Pancreas (tissue), 10 donors: ENCODE data around the gene CEP41. TPM values are rescaled to one million over a fixed set of nuclear protein-coding genes. Genes with fewer than 3 reads are reported as not detected.

Source experiments
- ATAC-seq, 4 donors: fragments of 200-7000 bp; cut with Tn5 transposase; one replicate each; pipeline versions ENCODE4 v1.8.0 to v1.9.1; 2020; ENCODE audit warnings: mild to moderate bottlenecking in 4 of 4, moderate library complexity in 4 of 4
- DNase-seq, 6 donors: peaks; one replicate each; pipeline ENCODE4 v3.0.0-alpha.2; 2020
- FAIRE-seq: peaks from 2 replicates; lab custom pipeline; 2012; peaks lifted over from hg19 to GRCh38; lab: Jason Lieb, UNC
- H3K27ac ChIP-seq, 4 donors: fragments of 200-600 bp; sonication (generic); 1 replicate in 3 of 4; 2 replicates in 1 of 4; pipeline versions ENCODE4 v1.5.0 to v1.8.0; 2020
- H3K27me3 ChIP-seq, 4 donors: fragments of 200-600 bp; one replicate each; pipeline ENCODE4 v1.8.0; 2021
- H3K36me3 ChIP-seq, 3 donors: fragments of 200-600 bp; sonication (generic) in 1 of 3; one replicate each; pipeline versions ENCODE4 v1.5.0 to v1.8.0; 2020 to 2021
- H3K4me1 ChIP-seq, 3 donors: fragments of 200-600 bp; one replicate each; pipeline ENCODE4 v1.8.0; 2021
- H3K4me3 ChIP-seq, 4 donors: fragments of 200-600 bp; sonication (generic) in 2 of 4; one replicate each; pipeline versions ENCODE4 v1.5.0 to v1.8.0; 2020 to 2021
- H3K9me3 ChIP-seq, 4 donors: fragments of 200-600 bp; one replicate each; pipeline ENCODE4 v1.8.0; 2021
- CTCF ChIP-seq, 4 donors: fragments of 200-600 bp; sonication (generic) in 3 of 4; IDR thresholded peaks; one replicate each; pipeline versions ENCODE4 v1.5.0 to v1.8.0; 2021; ENCODE audit warnings: antibody characterized with exemption in 4 of 4
- WGBS, 2 donors: extraction: QIAGEN DNeasy Blood & Tissue Kit; methylation state at CpG; one replicate each; pipeline ENCODE4 v1.1.7; 2013; 5-methylcytosine and 5-hydroxymethylcytosine counted together
- intact Hi-C, 3 donors: fragments of 100-400 bp; cut with DNase I; formaldehyde crosslinking; loops; one replicate each; pipeline versions ENCODE4 v1.11.1 to v1.14.2; 2022
- polyA plus RNA-seq, 2 donors: library from polyadenylated mRNA; stranded (reverse); fragments of 200-250 nt; gene quantifications; one replicate each; pipeline ENCODE4 v1.2.3, GENCODE V29; 2013
- total RNA-seq, 6 donors: library from RNA; stranded (reverse); fragmentation: NEBNext Ultra II Directional in 4 of 6; extraction: Animal tissue kit (Norgen Biotek cat#: 25700) in 4 of 6; gene quantifications; one replicate each; pipeline versions ENCODE4 v1.2.1 to v1.2.4, GENCODE V29; 2021 to 2023
- donor health status: healthy with polysubstance abuse.
- donor health status: DM: no; HTN: no; CAD: no; lungs with moderate emphysema.
- donor health status: DM: no; HTN: no; CAD: no.
- donor health status: control.
- donor health status: control.
- donor health status: Bipolar disorder and iron deficiency.
- donor health status: DM: yes; HTN: yes; CAD: no.
- donor health status: DM: no; HTN: no; CAD: no.
- donor health status: DM: no; HTN: no; CAD: no.
- donor health status: DM: yes; HTN: yes; CAD: no.

Gene CEP41
- total and polyA plus RNA-seq, 8 donors, result 1.8 to 10.3 (median 4.5) TPM

- DNase-seq (no peak), FAIRE-seq (no peak), ATAC-seq (peak in 2 of 4 donors; percentile 12 to 56)
- Histone ChIP-seq H3K27me3 (no peaks in the 10 kb centered on the region), H3K27ac (no peak overlapping the region), H3K4me3 (no peak overlapping the region), H3K36me3 (no peaks in the 10 kb centered on the region), H3K4me1 (no peaks in the 10 kb centered on the region), H3K9me3 (no peaks in the 10 kb centered on the region)
- intact Hi-C loops, result no loop called here
- WGBS, 2 donors, result 60 to 73% methylated on average over 2 of the region's 2 CpGs
- no peak for TF ChIP-seq CTCF (IDR thresholded peaks at IDR 0.05)
Measured at GRCh38 chr7:130421684-130422083, 19.1 kb downstream of the CEP41 start.

GRCh38 chr7:130420943-130421578, 19.8 kb downstream of the CEP41 start:
- WGBS, 2 donors, result 86 to 89% methylated on average over 4 of the region's 4 CpGs

GRCh38 chr7:130419658-130420057, 21.2 kb downstream of the CEP41 start:
- 86 to 88% methylated on average over 5 of the region's 5 CpGs for WGBS, 2 donors
- DNase-seq (no peak), FAIRE-seq (no peak), ATAC-seq (no peak)
- Histone ChIP-seq H3K36me3 (no peaks in the 10 kb centered on the region), H3K27me3 (no peaks in the 10 kb centered on the region), H3K9me3 (no peaks in the 10 kb centered on the region), H3K4me1 (no peaks in the 10 kb centered on the region), H3K27ac (no peak overlapping the region), H3K4me3 (no peak overlapping the region)
- intact Hi-C loops, result no loop called here
- TF ChIP-seq CTCF (IDR thresholded peaks at IDR 0.05), result no peak

More at GRCh38 chr7:130420943-130421578, 19.8 kb downstream of the CEP41 start:
- DNase-seq (no peak), ATAC-seq (peak in 1 of 4 donors; percentile 35), FAIRE-seq (no peak)
- no peak overlapping the region for H3K27ac ChIP-seq
- no peaks in the 10 kb centered on the region for H3K9me3 ChIP-seq
- intact Hi-C loops, result no loop called here
- no peak overlapping the region for H3K4me3 ChIP-seq
- H3K36me3 ChIP-seq, result no peaks in the 10 kb centered on the region
- no peaks in the 10 kb centered on the region for H3K27me3 ChIP-seq
- TF ChIP-seq CTCF (IDR thresholded peaks at IDR 0.05), result no peak
- H3K4me1 ChIP-seq, result no peaks in the 10 kb centered on the region

DNA sequence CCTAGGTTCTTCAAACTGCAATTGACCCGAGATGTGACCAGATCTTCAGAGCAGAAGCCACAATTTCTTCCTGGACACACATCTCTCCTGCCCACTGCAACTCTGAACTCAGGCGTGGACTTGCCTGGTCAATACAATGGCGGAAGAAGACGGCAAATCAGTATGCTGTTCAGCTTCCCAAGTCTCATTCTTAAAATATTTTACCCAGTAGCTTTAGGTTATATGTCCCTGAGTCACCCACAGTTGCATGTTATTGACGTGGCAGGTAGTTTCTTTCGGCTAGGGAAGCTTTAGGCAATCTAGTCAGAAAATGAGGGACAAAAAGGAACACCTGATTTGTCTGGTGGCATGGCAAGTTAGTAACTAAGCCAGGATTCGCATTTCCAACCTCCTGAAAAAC, 22.5 kb downstream of the CEP41 start:
- Histone ChIP-seq H3K36me3 (no peaks in the 10 kb centered on the region), H3K9me3 (no peaks in the 10 kb centered on the region), H3K27ac (no peak overlapping the region), H3K27me3 (no peaks in the 10 kb centered on the region), H3K4me1 (no peaks in the 10 kb centered on the region), H3K4me3 (no peak overlapping the region)
- DNase-seq (no peak), ATAC-seq (no peak), FAIRE-seq (no peak)
- no peak for TF ChIP-seq CTCF (IDR thresholded peaks at IDR 0.05)
- WGBS, 2 donors, result 95 to 97% methylated on average over 7 of the region's 7 CpGs
- intact Hi-C loops, result no loop called here

DNA sequence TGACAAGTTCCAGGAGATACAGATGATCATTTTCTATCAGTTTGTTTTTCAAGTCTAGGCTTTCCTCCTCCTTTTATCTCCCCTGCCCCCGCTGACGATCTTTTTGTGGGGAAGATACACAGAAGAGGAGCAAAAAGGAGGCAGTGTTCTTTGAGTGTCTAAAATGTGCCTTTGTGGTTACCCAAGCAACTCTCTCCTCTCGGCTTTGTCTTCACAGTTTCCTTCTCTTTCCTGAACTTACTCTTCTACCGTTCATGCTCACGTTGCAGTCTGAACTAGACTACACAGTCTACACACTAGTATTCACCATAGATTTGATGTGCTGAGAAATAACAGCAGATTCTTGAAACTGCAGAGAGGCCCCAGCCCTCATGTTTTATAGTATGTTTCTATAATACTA, 23.6 kb downstream of the CEP41 start:
- TF ChIP-seq CTCF (IDR thresholded peaks at IDR 0.05), result no peak
- 84 to 95% methylated on average over 5 of the region's 5 CpGs for WGBS, 2 donors
- Histone ChIP-seq H3K9me3 (no peaks in the 10 kb centered on the region), H3K4me1 (no peaks in the 10 kb centered on the region), H3K4me3 (no peak overlapping the region), H3K27me3 (no peaks in the 10 kb centered on the region), H3K27ac (no peak overlapping the region), H3K36me3 (no peaks in the 10 kb centered on the region)
- no peak for DNase-seq
- FAIRE-seq, result no peak
- intact Hi-C loops, result no loop called here
- ATAC-seq, result no peak
